SKM-1 (cell line): ENCODE data around the gene INPP5A.
"Not testable (repeated sequence)": the region's sequence is repeated elsewhere in the genome, so short reads cannot be mapped to it uniquely, and the experiment has no call there.

Experiments used
- DNase-seq: peaks from one replicate; lab custom pipeline; 2025; ENCODE audit not compliant: unreplicated experiment; lab: John Stamatoyannopoulos, UW

INPP5A gene

GRCh38 chr10:132735341-132735775 lies 197.8 kb downstream of the INPP5A start:
- no peak for DNase-seq

- no peak for DNase-seq
These were observed 198.4 kb downstream of the INPP5A start for GRCh38 chr10:132735923-132736391.

- no peak for DNase-seq
These were observed 199.9 kb downstream of the INPP5A start for GRCh38 chr10:132737390-132738048.

GRCh38 chr10:132738454-132739224 lies 201.1 kb downstream of the INPP5A start:
- no peak for DNase-seq

DNA sequence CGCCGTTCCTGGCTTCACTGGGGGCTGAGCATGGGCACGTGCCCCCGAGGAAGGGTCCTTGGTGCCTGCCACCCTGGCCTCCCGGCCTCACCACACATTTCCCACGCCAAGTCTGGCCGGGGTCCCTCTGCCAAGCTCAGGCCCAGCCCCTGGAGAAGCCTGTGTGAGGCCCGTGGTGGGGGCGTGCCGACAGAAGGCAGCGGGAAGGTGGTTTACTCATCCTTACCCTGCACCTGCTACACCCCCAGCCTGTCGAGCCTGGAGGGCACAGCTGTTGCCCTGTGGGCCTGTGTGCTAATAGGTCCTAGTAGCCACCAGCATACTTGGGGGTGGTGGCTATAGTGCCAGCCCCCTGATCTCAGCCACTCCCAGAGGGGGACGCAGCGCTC lies 201.6 kb downstream of the INPP5A start:
- DNase-seq: no peak

GRCh38 chr10:132740588-132740987 lies 203.0 kb downstream of the INPP5A start:
- DNase-seq: no peak

GRCh38 chr10:132742167-132742836 lies 204.7 kb downstream of the INPP5A start:
- no peak for DNase-seq

GRCh38 chr10:132742837-132743194 lies 205.2 kb downstream of the INPP5A start:
- no peak for DNase-seq

DNA sequence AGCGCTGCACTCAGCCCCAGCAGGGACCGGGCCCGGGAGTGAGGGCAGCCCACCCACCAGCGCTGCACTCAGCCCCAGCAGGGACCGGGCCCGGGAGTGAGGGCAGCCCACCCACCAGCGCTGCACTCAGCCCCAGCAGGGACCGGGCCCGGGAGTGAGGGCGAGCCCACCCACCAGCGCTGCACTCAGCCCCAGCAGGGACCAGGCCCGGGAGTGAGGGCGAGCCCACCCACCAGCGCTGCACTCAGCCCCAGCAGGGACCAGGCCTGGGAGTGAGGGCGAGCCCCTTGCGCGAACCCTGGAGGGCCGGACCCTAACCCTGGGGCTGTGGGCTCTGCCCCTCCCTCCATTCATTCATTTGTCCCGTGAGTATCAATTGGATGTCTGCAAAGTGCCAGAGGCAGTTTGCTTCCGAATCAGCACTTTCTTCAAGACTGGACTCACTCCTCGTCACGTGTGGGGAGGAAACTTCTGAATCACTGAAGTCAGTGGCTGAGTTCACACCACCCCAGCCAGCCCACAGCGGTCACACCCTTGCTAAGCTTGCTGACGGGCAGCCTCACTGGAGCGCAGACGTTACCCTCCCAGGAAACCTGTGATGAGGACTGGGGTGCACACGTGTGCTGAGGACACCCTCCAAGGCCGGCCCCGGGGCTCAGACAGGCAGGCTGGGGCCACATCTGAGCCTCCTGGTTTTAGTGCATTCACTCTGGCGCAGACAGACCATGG lies 205.8 kb downstream of the INPP5A start:
- not testable (repeated sequence) for DNase-seq

DNA sequence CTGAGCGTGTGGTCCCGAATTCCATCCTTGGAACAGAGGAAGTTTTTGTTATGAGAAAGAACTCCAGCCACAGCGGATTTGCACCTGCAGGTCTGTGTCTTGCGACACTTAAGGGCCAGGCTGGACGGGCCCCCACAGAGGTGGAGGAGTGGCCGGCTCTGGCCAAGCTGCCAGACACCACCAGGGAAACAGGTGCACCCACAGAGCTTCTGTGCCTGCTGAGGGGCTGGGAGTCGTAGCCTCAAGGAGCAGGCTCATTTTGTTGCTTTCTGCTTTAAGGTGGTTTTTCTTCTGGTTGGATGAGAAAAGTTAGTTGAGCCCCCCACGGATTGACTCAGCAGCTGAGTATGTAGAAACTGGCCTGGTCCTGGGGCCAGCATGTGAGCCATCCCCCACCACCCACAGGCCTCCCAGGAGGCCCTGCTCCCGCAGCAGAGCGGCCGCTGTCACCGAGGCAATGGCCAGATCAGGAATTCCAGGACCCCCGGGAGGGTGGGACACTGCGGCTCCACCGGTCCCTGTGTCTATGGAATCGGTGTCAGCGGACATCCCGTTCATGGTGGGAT lies 206.4 kb downstream of the INPP5A start:
- DNase-seq: no peak

- DNase-seq: no peak
These were observed 207.3 kb downstream of the INPP5A start for GRCh38 chr10:132744839-132745238.

DNA sequence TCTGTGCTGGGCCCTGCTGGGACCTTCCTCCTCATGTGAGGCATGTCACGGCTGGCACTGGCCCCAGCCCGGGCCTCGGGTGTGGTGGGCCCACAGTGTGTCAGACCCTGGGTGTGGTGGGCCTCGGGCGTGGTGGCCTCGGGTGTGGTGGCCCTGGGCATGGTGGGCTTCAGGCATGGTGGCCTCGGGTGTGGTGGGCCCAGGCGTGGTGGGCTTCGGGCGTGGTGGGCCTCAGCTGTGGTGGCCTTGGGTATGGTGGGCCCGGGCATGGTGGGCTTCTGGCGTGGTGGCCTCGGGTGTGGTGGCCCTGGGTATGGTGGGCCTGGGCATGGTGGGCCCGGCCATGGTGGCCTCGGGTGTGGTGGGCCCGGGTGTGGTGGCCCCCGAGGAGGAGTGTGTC lies 207.9 kb downstream of the INPP5A start:
- no peak for DNase-seq

DNA sequence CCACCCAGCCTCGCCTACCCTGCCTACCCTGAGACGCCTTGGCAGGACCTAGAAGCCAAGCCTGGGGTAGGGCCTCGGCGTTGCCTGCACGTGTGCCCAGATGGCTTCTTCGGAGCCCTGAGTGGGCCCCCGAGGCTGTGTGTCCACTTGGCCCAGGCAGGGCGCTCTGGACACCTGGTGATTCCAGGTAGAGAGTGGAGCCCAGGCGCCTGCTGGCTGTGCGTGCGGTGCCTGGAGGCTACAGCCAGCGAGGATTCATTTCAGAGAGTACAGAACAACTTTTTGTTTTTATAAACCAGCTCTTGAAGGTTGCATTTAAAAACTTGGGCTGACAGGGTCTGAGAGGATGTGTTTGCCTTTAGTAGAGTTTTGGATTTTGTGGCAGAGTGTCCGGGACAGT lies 208.4 kb downstream of the INPP5A start:
- DNase-seq: no peak

DNA sequence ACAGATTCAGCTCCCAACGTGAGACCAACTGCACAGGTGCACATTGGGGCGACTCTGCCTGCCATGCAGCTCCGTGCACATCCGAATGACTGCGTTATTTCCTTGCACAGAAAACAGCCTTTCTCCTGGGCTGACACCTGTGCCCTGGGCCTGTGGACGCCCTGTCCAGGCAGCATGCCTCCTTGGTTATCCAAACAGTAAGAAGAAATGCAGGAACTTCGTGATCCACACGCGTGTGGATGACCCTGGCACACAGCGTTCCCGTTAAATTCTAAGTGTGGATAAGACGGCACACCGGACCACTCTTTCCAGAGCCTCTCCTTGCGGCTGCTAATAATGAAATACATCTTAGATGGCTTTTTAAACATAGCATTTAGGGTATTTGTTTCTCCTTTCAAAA lies 208.8 kb downstream of the INPP5A start:
- no peak for DNase-seq

GRCh38 chr10:132746801-132747625 lies 209.4 kb downstream of the INPP5A start:
- DNase-seq: no peak

DNA sequence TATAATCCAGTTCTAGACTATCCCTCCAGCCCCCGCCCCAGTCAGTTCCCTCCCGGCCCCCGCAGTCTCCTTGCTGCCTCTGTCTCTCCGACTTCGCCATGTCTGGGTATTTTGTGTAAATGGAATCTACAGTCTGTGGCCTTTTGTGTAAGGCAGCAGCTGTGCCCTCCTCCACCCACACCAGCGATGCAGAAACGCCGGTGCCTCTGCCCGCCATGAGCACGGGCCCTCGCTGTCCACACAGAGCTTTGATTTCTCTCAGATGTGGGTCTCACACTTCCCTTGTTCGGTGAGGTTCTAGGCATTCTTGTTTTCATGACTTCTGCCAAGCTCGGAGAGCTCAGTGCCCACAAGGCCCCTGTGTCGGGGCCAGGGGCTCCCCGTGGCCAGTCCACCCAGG lies 210.5 kb downstream of the INPP5A start:
- no peak for DNase-seq

DNA sequence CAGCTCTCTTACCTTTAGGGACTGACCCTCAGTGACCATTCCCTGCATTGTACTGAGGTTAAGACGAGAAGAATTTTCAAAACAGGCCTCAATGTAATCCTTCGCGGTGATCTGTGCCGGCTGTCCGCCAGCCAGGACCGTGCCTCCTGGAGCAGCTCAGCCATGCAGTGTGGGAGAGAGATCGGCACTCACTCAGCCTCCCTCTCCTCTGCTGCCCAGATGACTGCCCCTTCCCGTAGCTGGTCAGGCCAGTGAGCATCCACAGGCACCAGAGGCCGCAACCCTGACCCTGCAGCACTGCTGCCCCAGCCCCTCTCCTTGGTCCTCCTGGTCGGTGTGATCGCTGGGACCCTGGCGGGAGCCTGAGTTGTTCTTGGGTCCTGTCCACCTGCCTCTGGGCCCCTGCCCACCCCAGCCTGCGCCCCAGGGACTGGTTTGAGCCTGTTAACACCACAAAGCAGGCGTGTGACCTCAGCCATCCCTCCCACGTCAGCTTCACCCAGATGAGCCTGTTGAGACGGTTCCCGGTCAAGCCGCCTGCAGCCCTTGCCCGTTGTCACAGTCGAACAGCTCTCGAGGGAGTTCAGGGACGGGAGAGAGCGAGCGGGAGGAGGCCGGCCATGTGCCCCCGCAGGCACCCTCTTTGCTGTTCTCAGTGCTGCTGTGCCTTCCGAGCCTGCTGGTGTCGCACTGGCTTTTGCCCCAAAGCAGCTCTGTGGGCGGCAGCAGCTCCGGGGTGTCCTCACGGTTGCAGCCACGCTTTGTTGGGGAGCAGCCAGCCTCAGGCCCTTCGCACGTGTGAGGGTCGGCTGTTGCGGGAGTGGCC lies 211.2 kb downstream of the INPP5A start:
- DNase-seq: no peak

GRCh38 chr10:132749371-132749795 lies 211.8 kb downstream of the INPP5A start:
- no peak for DNase-seq

DNA sequence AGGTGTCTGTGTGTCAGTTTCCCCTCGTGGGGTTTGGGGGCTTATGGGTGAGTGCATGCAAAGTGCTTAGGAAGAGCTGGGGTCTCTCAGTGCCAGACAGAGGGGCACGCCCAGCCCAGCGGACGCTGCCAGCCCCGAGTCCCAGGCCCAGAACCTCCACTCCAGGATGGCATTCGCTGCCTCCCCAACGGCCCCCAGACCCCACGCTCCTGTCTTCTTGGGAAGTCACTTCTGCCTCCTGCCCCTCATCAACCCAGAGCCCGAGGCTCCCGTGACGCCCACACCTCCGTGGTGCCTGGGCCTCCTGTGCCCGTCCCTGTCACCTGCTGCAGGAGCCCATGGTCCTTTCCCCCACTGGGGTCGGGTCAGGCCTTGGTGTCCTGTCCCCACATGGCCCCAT lies 213.3 kb downstream of the INPP5A start:
- DNase-seq: no peak
